IMR-90 (cell line): Measurements from ENCODE around the gene TTC39A. TPM values are rescaled to one million over a fixed set of nuclear protein-coding genes. Genes with fewer than 3 reads are reported as not detected.

Source experiments
- ATAC-seq: fragments of 200-7000 bp; cut with Tn5 transposase; 2 replicates; pipeline ENCODE4 v1.9.1; 2020; ENCODE audit warnings: low read depth, mild to moderate bottlenecking, moderate library complexity
- BruUV-seq: library from RNA; stranded (reverse); fragments of 400-500 nt; replicated peaks from 2 replicates; lab custom pipeline; 2021; lab: Mats Ljungman, UMichigan
- CTCF ChIA-PET: fragments of 300-600 bp; formaldehyde crosslinking; extraction: SDS; loops from one replicate; lab custom pipeline; 2021; ENCODE audit warnings: antibody characterized with exemption; lab: Yijun Ruan, JAX
- POLR2A ChIA-PET: fragments of 300-600 bp; sonication (Branson Sonifier 250); formaldehyde crosslinking; loops from one replicate; lab custom pipeline; 2022; ENCODE audit warnings: antibody characterized with exemption; ENCODE audit not compliant: unreplicated experiment; lab: Charles Lee
- DNase-seq: peaks from one replicate; pipeline ENCODE4 v3.0.0; 2013
- H2AFZ ChIP-seq: replicated peaks from 2 replicates; pipeline ENCODE3; 2013; ENCODE audit warnings: low read length, mild to moderate bottlenecking; ENCODE audit not compliant: poor library complexity
- H2AK5ac ChIP-seq: 2 replicates; pipeline ENCODE4 v1.6.1; 2013; ENCODE audit warnings: low read depth, low read length, inconsistent platforms
- H2AK9ac ChIP-seq: replicated peaks from 2 replicates; pipeline ENCODE3; 2013; ENCODE audit warnings: mild to moderate bottlenecking, low read depth, low read length, moderate library complexity; ENCODE audit not compliant: poor library complexity
- H2BK120ac ChIP-seq: 2 replicates; pipeline ENCODE4 v1.6.1; 2013; ENCODE audit warnings: low read depth, low read length, inconsistent platforms
- H2BK15ac ChIP-seq: 3 replicates; pipeline ENCODE4 v1.6.1; 2013; ENCODE audit warnings: low read depth, low read length, inconsistent platforms
- H2BK20ac ChIP-seq: 2 replicates; pipeline ENCODE4 v1.6.1; 2013; ENCODE audit warnings: low read depth, mild to moderate bottlenecking, inconsistent platforms, low read length, moderate library complexity
- H2BK5ac ChIP-seq: 2 replicates; pipeline ENCODE4 v1.6.1; 2013; ENCODE audit warnings: mild to moderate bottlenecking, low read depth, low read length, inconsistent platforms; ENCODE audit not compliant: poor library complexity, severe bottlenecking
- H3K14ac ChIP-seq: replicated peaks from 2 replicates; pipeline ENCODE4 v1.6.1; 2013; ENCODE audit warnings: low read depth, low read length, inconsistent platforms
- H3K18ac ChIP-seq: 2 replicates; pipeline ENCODE4 v1.6.1; 2013; ENCODE audit warnings: low read depth, low read length, control low read depth
- H3K23ac ChIP-seq: 2 replicates; pipeline ENCODE4 v1.6.1; 2013; ENCODE audit warnings: low read depth, low read length, inconsistent platforms
- H3K27ac ChIP-seq: 2 replicates; pipeline ENCODE4 v1.5.1; 2013; ENCODE audit warnings: mild to moderate bottlenecking, control low read depth, low read length; ENCODE audit not compliant: insufficient read depth
- H3K27me3 ChIP-seq: 2 replicates; pipeline ENCODE4 v1.6.1; 2013; ENCODE audit warnings: low read length; ENCODE audit not compliant: control insufficient read depth, insufficient read depth
- H3K36me3 ChIP-seq: 2 replicates; pipeline ENCODE4 v1.6.1; 2013; ENCODE audit warnings: low read length, mixed read lengths; ENCODE audit not compliant: control insufficient read depth, insufficient read depth
- H3K4ac ChIP-seq: 2 replicates; pipeline ENCODE4 v1.6.1; 2013; ENCODE audit warnings: low read depth, low read length, inconsistent platforms
- H3K4me1 ChIP-seq: 2 replicates; pipeline ENCODE4 v1.6.1; 2013; ENCODE audit warnings: low read length, mixed read lengths; ENCODE audit not compliant: control insufficient read depth, insufficient read depth
- H3K4me2 ChIP-seq: 2 replicates; pipeline ENCODE4 v1.6.1; 2013; ENCODE audit warnings: low read depth, mild to moderate bottlenecking, control low read depth, low read length, moderate library complexity
- H3K4me3 ChIP-seq: 2 replicates; pipeline ENCODE4 v1.5.1; 2013; ENCODE audit warnings: low read depth, mild to moderate bottlenecking, control low read depth, low read length, moderate library complexity; ENCODE audit not compliant: insufficient read depth
- H3K56ac ChIP-seq: 2 replicates; pipeline ENCODE4 v1.6.1; 2013; ENCODE audit warnings: low read length, inconsistent platforms; ENCODE audit not compliant: insufficient read depth; ENCODE audit errors: extremely low read depth
- H3K79me1 ChIP-seq, 2 experiments: 2 replicates each; pipeline ENCODE4 v1.6.1; 2013; ENCODE audit warnings: low read length in 2 of 2, inconsistent platforms in 1 of 2, low read depth in 1 of 2
- H3K9ac ChIP-seq: 2 replicates; pipeline ENCODE4 v1.6.1; 2013; ENCODE audit warnings: low read depth, low read length, control low read depth
- H3K9me1 ChIP-seq: 2 replicates; pipeline ENCODE4 v1.6.1; 2013; ENCODE audit warnings: low read length, inconsistent platforms; ENCODE audit not compliant: insufficient read depth
- H3K9me3 ChIP-seq: 2 replicates; pipeline ENCODE4 v1.6.1; 2013; ENCODE audit warnings: low read length; ENCODE audit not compliant: control insufficient read depth, insufficient read depth
- H4K20me1 ChIP-seq: 2 replicates; pipeline ENCODE4 v1.6.1; 2013; ENCODE audit warnings: low read length, inconsistent platforms; ENCODE audit not compliant: insufficient read depth
- H4K5ac ChIP-seq: 2 replicates; pipeline ENCODE4 v1.6.1; 2013; ENCODE audit warnings: mild to moderate bottlenecking, low read depth, low read length, control low read depth
- H4K8ac ChIP-seq, 2 experiments: 2 replicates each; pipeline ENCODE4 v1.6.1; 2013; ENCODE audit warnings: low read depth in 2 of 2, low read length in 2 of 2, control low read depth in 1 of 2, inconsistent platforms in 1 of 2
- H4K91ac ChIP-seq: 2 replicates; pipeline ENCODE4 v1.6.1; 2013; ENCODE audit warnings: low read depth, low read length, inconsistent platforms; ENCODE audit not compliant: insufficient read depth
- CEBPB ChIP-seq: IDR thresholded peaks from 2 replicates; pipeline ENCODE4 v1.6.1; 2012; ENCODE audit warnings: low read depth, low read length, improper control_type of control experiment
- CHD1 ChIP-seq: IDR thresholded peaks from 2 replicates; pipeline ENCODE4 v1.6.1; 2012; ENCODE audit warnings: low read depth, low read length, improper control_type of control experiment
- MAFK ChIP-seq: IDR thresholded peaks from 2 replicates; pipeline ENCODE4 v1.6.1; 2012; ENCODE audit warnings: low read depth, low read length, improper control_type of control experiment
- MXI1 ChIP-seq: IDR thresholded peaks from 2 replicates; pipeline ENCODE4 v1.6.1; 2012; ENCODE audit warnings: low read depth, mild to moderate bottlenecking, low read length, moderate library complexity, borderline replicate concordance
- NFE2L2 ChIP-seq: fragments of 150-350 bp; IDR thresholded peaks from 2 replicates; pipeline ENCODE4 v1.6.1; 2016; ENCODE audit warnings: low read depth, mild to moderate bottlenecking, low read length
- RCOR1 ChIP-seq: IDR thresholded peaks from 2 replicates; pipeline ENCODE4 v1.6.1; 2012; ENCODE audit warnings: mild to moderate bottlenecking, low read length, improper control_type of control experiment; ENCODE audit not compliant: insufficient replicate concordance
- RFX5 ChIP-seq: IDR thresholded peaks from 2 replicates; pipeline ENCODE4 v1.8.0; 2012; ENCODE audit warnings: low read depth, mild to moderate bottlenecking, low read length, moderate library complexity
- WGBS, 2 experiments: methylation state at CpG; one replicate each; pipeline versions ENCODE4 v1.1.5 to v1.1.7; 2013; ENCODE audit warnings: missing lambda C conversion rate in 2 of 2; ENCODE audit not compliant: insufficient read length in 1 of 2; ENCODE audit errors: extremely low coverage in 2 of 2; 5-methylcytosine and 5-hydroxymethylcytosine counted together
- dilution Hi-C: fragments of 300-500 bp; cut with HindIII; formaldehyde crosslinking; loops from one replicate; pipeline ENCODE4 v1.14.3; 2018; ENCODE audit warnings: low sequenced_read_pairs; ENCODE audit not compliant: unreplicated experiment
- in situ Hi-C: fragments of 300-500 bp; cut with MboI; formaldehyde crosslinking; loops from 3 replicates; pipeline ENCODE4 v1.14.3; 2019; ENCODE audit warnings: low sequenced_read_pairs, inconsistent platforms, mixed read lengths
- intact Hi-C: fragments of 100-400 bp; cut with micrococcal nuclease; formaldehyde crosslinking; loops from 2 replicates; pipeline ENCODE4 v1.10.0; 2022
- polyA plus RNA-seq, 3 experiments: library from polyadenylated mRNA; depleted of rRNA; stranded (reverse); fragments of >200 nt; gene quantifications; 2 replicates each; pipeline ENCODE4 v1.2.3, GENCODE V29; 2012; ENCODE audit warnings: low replicate concordance in 1 of 3
- total RNA-seq: library from RNA; depleted of rRNA; stranded (reverse); fragments of >200 nt; gene quantifications from 2 replicates; pipeline ENCODE4 v1.2.3, GENCODE V29; 2012

Gene TTC39A
- total and polyA plus RNA-seq, 2 of the 4 experiments (the other 2 are of a cell fraction), result 0.62 to 0.72 TPM

- Histone ChIP-seq H3K9ac (no peak overlapping the region), H2BK20ac (no peak overlapping the region), H4K91ac (no peak overlapping the region), H3K9me3 (no peaks in the 10 kb centered on the region), H3K27ac (no peak overlapping the region), H3K27me3 (no peaks in the 10 kb centered on the region), H3K9me1 (no peaks in the 10 kb centered on the region; the same call in 1 of the 2 replicates), H2AK9ac (no peak overlapping the region), H3K79me1 (no peaks in the 10 kb centered on the region), H4K8ac (no peak overlapping the region), H3K23ac (no peak overlapping the region), H2BK120ac (no peak overlapping the region), H3K36me3 (peaks cover 5% of the 10 kb centered on the region), H4K20me1 (no peaks in the 10 kb centered on the region), H3K4me3 (no peak overlapping the region), H3K14ac (no peak overlapping the region), H3K56ac (no peak overlapping the region), H2BK5ac (no peak overlapping the region), H3K4me1 (no peaks in the 10 kb centered on the region), H3K4ac (no peak overlapping the region), H4K5ac (no peak overlapping the region), H2AK5ac (no peak overlapping the region), H2BK15ac (no peak overlapping the region), H3K4me2 (no peak overlapping the region), H2AFZ (no peak overlapping the region), H3K18ac (no peak overlapping the region)
- 80% methylated on average over 3 of the region's 8 CpGs; no CpG with 5 or more reads in 1 of the 2 experiments for WGBS, 2 experiments
- TF ChIP-seq CHD1 (no peak), RFX5 (no peak), NFE2L2 (no peak), RCOR1 (no peak), MAFK (no peak), CEBPB (no peak), MXI1 (no peak)
- CTCF ChIA-PET, result no interaction called here
- dilution Hi-C loops (no loop called here), in situ Hi-C loops (loop anchor here (10.0 kb wide), 1 partner anchor 365 kb away; no protein-coding TSS in a partner anchor), intact Hi-C loops (loop anchor here (10.0 kb wide), 1 partner anchor 315 kb away; the partner anchor contains the start of gene CDKN2C)
- BruUV-seq, result no TSS peak
- DNase-seq (no peak), ATAC-seq (no peak)
- POLR2A ChIA-PET, result no interaction called here
Observed at GRCh38 chr1:51289676-51290488, 40.5 kb downstream of the TTC39A start.
